ENCODE measurements around the gene PXMP2.

Gene PXMP2

DNA sequence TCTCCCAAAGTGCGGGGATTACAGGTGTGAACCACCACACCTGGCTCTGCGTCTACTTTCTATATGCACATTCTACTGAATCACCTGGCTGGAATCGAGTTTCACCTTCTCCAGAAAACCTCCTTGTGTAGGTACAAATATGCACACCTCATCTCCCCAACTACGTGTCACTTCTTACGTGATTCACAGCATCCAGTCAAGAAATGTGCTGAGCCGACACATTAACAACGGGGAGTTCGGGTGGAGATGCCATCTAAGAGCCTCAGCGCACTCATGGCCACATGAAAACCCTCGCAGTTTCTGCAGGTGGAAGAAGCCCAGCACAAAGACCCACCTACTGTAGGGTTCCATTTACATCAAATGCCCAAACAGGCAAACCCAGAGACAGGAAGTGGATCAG is 39.5 kb upstream of the PXMP2 start:
- TF ChIP-seq, protein P1, sequence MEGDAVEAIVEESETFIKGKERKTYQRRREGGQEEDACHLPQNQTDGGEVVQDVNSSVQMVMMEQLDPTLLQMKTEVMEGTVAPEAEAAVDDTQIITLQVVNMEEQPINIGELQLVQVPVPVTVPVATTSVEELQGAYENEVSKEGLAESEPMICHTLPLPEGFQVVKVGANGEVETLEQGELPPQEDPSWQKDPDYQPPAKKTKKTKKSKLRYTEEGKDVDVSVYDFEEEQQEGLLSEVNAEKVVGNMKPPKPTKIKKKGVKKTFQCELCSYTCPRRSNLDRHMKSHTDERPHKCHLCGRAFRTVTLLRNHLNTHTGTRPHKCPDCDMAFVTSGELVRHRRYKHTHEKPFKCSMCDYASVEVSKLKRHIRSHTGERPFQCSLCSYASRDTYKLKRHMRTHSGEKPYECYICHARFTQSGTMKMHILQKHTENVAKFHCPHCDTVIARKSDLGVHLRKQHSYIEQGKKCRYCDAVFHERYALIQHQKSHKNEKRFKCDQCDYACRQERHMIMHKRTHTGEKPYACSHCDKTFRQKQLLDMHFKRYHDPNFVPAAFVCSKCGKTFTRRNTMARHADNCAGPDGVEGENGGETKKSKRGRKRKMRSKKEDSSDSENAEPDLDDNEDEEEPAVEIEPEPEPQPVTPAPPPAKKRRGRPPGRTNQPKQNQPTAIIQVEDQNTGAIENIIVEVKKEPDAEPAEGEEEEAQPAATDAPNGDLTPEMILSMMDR (IDR thresholded peaks at IDR 0.05; ENCODE audit: low read depth, low read length): no peak
- TF ChIP-seq EZH2phosphoT487 (IDR thresholded peaks at IDR 0.05; ENCODE audit: low read depth): no peak
- Histone ChIP-seq H3K27ac (ENCODE audit: low read length) (no peak overlapping the region), H3K36me3 (replicated peaks; ENCODE audit: low read depth, low read length) (peaks cover 54% of the 10 kb centered on the region)

DNA sequence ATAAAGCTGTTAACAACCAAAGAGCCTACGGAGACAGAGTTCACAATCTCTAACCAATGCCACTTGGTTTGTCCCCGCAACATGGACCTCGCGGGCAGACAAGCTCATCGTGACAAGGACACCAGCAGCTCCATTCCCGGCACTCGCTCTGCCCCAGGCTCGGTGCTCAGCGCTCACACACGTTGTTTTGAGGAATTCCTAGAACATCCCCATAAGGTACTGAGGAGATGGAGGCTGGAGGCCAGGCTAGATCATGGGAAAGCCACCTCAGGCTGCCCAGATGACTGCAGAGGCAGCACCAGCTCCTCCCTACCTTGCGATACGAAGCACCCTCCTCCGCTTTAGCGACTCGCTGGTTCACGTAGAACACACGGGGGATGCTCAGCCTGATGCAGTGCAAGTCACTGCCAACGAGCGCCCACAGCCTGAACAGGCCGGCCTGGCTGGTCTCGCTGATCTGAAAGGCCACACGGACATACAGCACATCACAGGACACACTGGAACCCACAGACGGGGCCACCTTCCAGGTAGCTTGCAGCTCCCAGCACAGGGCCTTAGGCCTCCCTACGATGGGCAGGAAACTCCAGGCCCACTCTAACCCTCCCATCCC is 38.7 kb upstream of the PXMP2 start:
- no peak overlapping the region for H3K4me2 ChIP-seq (ENCODE audit: low read length)
- H3K4me3 ChIP-seq (ENCODE audit: low read length): no peak overlapping the region
- no peaks in the 10 kb centered on the region for H3K27me3 ChIP-seq (ENCODE audit: low read depth, low read length)
- peaks cover 55% of the 10 kb centered on the region for H3K36me3 ChIP-seq (replicated peaks; ENCODE audit: low read depth, low read length)
- no peak overlapping the region for H3K9ac ChIP-seq (ENCODE audit: low read length)
- H4K20me1 ChIP-seq (ENCODE audit: insufficient read depth, low read length): no peaks in the 10 kb centered on the region
- no peaks in the 10 kb centered on the region for H3K79me2 ChIP-seq (ENCODE audit: low read length)
- H3K9me3 ChIP-seq (ENCODE audit: insufficient read depth, low read length): no peaks in the 10 kb centered on the region
- TF ChIP-seq, protein P1 (IDR thresholded peaks at IDR 0.05; ENCODE audit: low read depth, low read length): no peak
- no peak for TF ChIP-seq EZH2phosphoT487 (IDR thresholded peaks at IDR 0.05; ENCODE audit: low read depth)
- no peaks in the 10 kb centered on the region for H3K4me1 ChIP-seq (ENCODE audit: low read length)
- no peak overlapping the region for H2AFZ ChIP-seq (ENCODE audit: low read depth, low read length)
- H3K27ac ChIP-seq (ENCODE audit: low read length): no peak overlapping the region

More for the DNA sequence above, 39.5 kb upstream of the PXMP2 start:
- Histone ChIP-seq H4K20me1 (ENCODE audit: insufficient read depth, low read length) (no peaks in the 10 kb centered on the region), H2AFZ (ENCODE audit: low read depth, low read length) (no peak overlapping the region), H3K4me2 (ENCODE audit: low read length) (no peak overlapping the region), H3K4me3 (ENCODE audit: low read length) (no peak overlapping the region), H3K79me2 (ENCODE audit: low read length) (no peaks in the 10 kb centered on the region), H3K27me3 (ENCODE audit: low read depth, low read length) (no peaks in the 10 kb centered on the region), H3K9ac (ENCODE audit: low read length) (no peak overlapping the region), H3K4me1 (ENCODE audit: low read length) (no peaks in the 10 kb centered on the region), H3K9me3 (ENCODE audit: insufficient read depth, low read length) (no peaks in the 10 kb centered on the region)

DNA sequence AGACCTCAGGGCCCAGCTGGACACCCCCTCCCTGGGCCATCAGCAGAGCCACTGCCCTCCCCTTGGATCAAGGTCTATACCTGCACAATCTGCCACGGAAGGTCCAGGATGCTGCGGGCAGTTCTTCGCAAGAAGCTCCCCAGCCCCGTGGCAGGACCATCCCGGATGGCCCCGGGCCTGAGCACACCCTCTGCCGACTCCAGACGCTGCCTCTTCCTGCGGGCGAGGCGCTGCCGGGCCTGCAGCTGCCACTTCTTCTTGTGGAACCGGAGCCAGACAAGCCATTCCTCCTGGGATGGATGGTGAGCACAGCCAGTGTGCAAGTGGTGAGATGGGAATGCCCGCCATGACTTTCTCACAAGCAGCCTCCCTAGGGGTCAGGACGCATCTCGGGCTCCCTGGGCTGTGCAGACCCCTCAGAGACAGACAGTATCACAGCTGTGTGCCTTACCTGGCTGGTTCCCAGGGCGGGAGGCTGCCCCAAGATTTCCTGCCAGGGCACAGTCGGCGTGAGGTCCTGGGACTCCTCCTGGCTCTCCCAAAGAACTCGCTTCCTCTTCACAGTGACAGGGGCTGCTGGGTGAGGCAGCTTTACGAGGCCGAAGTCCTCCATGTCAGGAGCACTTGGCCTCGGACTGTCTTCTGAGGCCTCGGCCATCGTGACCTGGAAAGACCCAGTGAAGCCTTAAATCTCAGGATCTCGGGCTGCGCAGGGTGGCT is 38.0 kb upstream of the PXMP2 start:
- no peak overlapping the region for H3K9ac ChIP-seq (ENCODE audit: low read length)
- H3K4me2 ChIP-seq (ENCODE audit: low read length): no peak overlapping the region
- no peaks in the 10 kb centered on the region for H4K20me1 ChIP-seq (ENCODE audit: insufficient read depth, low read length)
- no peaks in the 10 kb centered on the region for H3K4me1 ChIP-seq (ENCODE audit: low read length)
- no peak overlapping the region for H3K27ac ChIP-seq (ENCODE audit: low read length)
- no peak for TF ChIP-seq EZH2phosphoT487 (IDR thresholded peaks at IDR 0.05; ENCODE audit: low read depth)
- TF ChIP-seq, protein P1 (IDR thresholded peaks at IDR 0.05; ENCODE audit: low read depth, low read length): no peak
- H3K27me3 ChIP-seq (ENCODE audit: low read depth, low read length): no peaks in the 10 kb centered on the region
- no peak overlapping the region for H2AFZ ChIP-seq (ENCODE audit: low read depth, low read length)
- H3K4me3 ChIP-seq (ENCODE audit: low read length): no peak overlapping the region
- H3K79me2 ChIP-seq (ENCODE audit: low read length): no peaks in the 10 kb centered on the region
- H3K36me3 ChIP-seq (replicated peaks; ENCODE audit: low read depth, low read length): peaks cover 59% of the 10 kb centered on the region
- H3K9me3 ChIP-seq (ENCODE audit: insufficient read depth, low read length): no peaks in the 10 kb centered on the region

DNA sequence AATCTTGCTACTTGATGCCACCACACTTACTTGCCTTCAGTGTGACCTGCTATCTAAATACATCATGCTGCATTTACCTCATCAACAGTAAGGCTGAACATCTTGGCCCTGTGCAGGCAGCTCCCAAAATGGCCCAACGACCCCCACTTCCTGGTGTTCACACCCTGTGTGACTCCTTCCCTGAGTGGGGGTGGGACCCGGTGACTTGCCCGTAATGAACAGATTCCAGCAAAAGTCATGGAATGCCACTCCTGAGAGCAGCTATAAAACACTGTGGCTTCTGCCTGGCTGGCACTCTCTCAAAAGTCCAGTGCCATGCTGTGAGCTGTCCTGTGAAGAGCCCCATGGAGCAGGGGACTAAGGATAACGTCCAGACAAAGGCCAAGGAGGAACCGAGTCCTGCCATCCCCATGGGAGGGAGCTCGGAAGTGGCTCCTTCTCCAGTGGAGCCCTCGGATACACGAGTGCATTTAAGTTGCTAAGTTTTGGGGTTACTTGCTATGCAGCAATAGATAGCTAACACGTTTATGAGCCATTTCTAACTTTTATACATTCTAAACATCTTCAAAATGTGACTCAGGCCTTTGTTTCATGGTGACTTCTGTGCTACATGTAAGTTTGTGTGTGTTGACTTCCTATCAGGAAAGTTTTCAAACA is 35.8 kb upstream of the PXMP2 start:
- H3K79me2 ChIP-seq (ENCODE audit: low read length): no peaks in the 10 kb centered on the region
- no peak overlapping the region for H2AFZ ChIP-seq (ENCODE audit: low read depth, low read length)
- H3K4me3 ChIP-seq (ENCODE audit: low read length): no peak overlapping the region
- H3K9me3 ChIP-seq (ENCODE audit: insufficient read depth, low read length): no peaks in the 10 kb centered on the region
- no peak overlapping the region for H3K4me2 ChIP-seq (ENCODE audit: low read length)
- H3K9ac ChIP-seq (ENCODE audit: low read length): no peak overlapping the region
- no peaks in the 10 kb centered on the region for H3K4me1 ChIP-seq (ENCODE audit: low read length)
- no peak overlapping the region for H3K27ac ChIP-seq (ENCODE audit: low read length)
- H3K36me3 ChIP-seq (replicated peaks; ENCODE audit: low read depth, low read length): peaks cover 65% of the 10 kb centered on the region
- TF ChIP-seq, protein P1 (IDR thresholded peaks at IDR 0.05; ENCODE audit: low read depth, low read length): no peak
- TF ChIP-seq EZH2phosphoT487 (IDR thresholded peaks at IDR 0.05; ENCODE audit: low read depth): no peak
- no peaks in the 10 kb centered on the region for H3K27me3 ChIP-seq (ENCODE audit: low read depth, low read length)
- H4K20me1 ChIP-seq (ENCODE audit: insufficient read depth, low read length): no peaks in the 10 kb centered on the region
